ENCODE measurements around the gene RBM28. TPM values are rescaled to one million over a fixed set of nuclear protein-coding genes. Genes with fewer than 3 reads are reported as not detected.

Gene RBM28
- total RNA-seq, 1 donor from 2014 or later = 73.7 TPM

GRCh38 chr7:128384726-128385125, 41.0 kb upstream of the RBM28 start:
- H3K4me3 Mint-ChIP-seq = no peak overlapping the region
- DNase-seq (ENCODE audit: low read depth, low spot score) = no peak
- no peak overlapping the region for H3K27ac Mint-ChIP-seq (ENCODE audit: unreplicated experiment)
- no peaks in the 10 kb centered on the region for H3K36me3 Mint-ChIP-seq (ENCODE audit: low read depth)
- H3K4me1 Mint-ChIP-seq = peaks cover 36% of the 10 kb centered on the region
- H3K9me3 Mint-ChIP-seq = no peaks in the 10 kb centered on the region
- TF ChIP-seq CTCF (conservative IDR thresholded peaks at IDR 0.05) = no peak
- no peaks in the 10 kb centered on the region for H3K27me3 Mint-ChIP-seq (ENCODE audit: low read depth)

DNA sequence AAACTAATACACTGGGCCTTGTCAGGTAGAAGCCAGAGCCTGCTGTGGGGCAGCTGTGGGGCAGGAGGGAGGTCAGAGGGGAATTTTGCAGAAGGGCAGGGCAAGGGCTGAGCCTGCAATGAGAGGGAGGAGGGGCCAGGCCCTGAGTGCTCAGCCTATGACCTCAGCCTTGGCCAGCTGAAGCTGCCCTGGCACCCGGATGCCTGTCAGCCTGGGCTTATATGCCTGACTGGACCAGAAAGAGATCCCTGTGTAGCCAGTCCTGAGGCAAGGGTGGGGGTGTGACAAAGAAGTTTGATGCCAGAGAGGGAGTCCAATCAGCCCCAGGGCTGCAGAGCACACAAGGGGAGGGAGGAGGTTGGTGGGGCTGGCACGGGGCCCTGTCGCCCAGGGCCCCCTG, 40.1 kb upstream of the RBM28 start:
- no peak for TF ChIP-seq CTCF (conservative IDR thresholded peaks at IDR 0.05)
- no peaks in the 10 kb centered on the region for H3K9me3 Mint-ChIP-seq
- no peak overlapping the region for H3K4me3 Mint-ChIP-seq
- no peaks in the 10 kb centered on the region for H3K36me3 Mint-ChIP-seq (ENCODE audit: low read depth)
- DNase-seq (ENCODE audit: low read depth, low spot score) = no peak
- peaks cover 34% of the 10 kb centered on the region for H3K4me1 Mint-ChIP-seq
- peak overlapping the region; percentile 48 for H3K27ac Mint-ChIP-seq (ENCODE audit: unreplicated experiment)
- no peaks in the 10 kb centered on the region for H3K27me3 Mint-ChIP-seq (ENCODE audit: low read depth)

DNA sequence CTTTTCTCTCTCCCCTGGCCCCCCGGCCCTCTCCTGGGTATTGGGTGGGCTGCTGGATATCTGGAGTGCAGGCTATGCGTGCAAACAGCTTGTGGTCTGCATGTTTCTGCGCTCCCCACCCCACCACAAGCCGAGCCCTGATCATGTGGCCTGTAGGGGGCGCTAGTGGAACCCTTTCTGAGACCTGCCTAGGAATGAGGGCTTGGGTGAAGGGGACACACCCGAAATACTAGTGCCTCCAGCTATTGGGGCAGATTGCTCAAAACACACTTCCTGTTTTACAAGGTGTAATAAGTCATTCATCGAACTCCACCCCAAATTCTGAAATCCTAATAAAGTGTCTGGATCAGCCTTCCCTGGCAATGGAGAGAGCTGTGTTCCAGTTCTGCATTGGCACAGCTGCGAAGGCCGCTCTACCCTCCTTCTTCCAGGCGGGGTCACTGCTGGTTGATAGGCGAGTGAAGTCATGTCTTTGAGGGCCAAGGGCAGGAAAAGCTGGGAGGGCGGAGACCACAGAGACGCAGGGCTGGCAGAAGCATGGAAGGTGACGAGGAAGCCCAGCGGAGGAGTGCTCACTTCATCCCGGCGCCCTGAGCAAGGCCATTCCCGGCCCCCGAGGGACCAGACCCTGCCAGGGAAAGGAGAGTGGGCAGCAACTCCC, 37.6 kb upstream of the RBM28 start:
- Mint-ChIP-seq H3K4me1 (peaks cover 19% of the 10 kb centered on the region), H3K27ac (ENCODE audit: unreplicated experiment) (no peak overlapping the region), H3K9me3 (peaks cover 3% of the 10 kb centered on the region), H3K27me3 (ENCODE audit: low read depth) (no peaks in the 10 kb centered on the region), H3K4me3 (no peak overlapping the region), H3K36me3 (ENCODE audit: low read depth) (no peaks in the 10 kb centered on the region)
- peak; percentile 73 for TF ChIP-seq CTCF (conservative IDR thresholded peaks at IDR 0.05)
- DNase-seq (ENCODE audit: low read depth, low spot score) = peak; percentile 49

GRCh38 chr7:128380483-128381106, 36.9 kb upstream of the RBM28 start:
- no peak overlapping the region for H3K4me3 Mint-ChIP-seq
- H3K27ac Mint-ChIP-seq (ENCODE audit: unreplicated experiment) = no peak overlapping the region
- no peaks in the 10 kb centered on the region for H3K27me3 Mint-ChIP-seq (ENCODE audit: low read depth)
- no peak for DNase-seq (ENCODE audit: low read depth, low spot score)
- no peaks in the 10 kb centered on the region for H3K36me3 Mint-ChIP-seq (ENCODE audit: low read depth)
- no peak for TF ChIP-seq CTCF (conservative IDR thresholded peaks at IDR 0.05)
- peaks cover 3% of the 10 kb centered on the region for H3K9me3 Mint-ChIP-seq
- peaks cover 19% of the 10 kb centered on the region for H3K4me1 Mint-ChIP-seq

GRCh38 chr7:128379900-128380479, 36.3 kb upstream of the RBM28 start:
- no peak for DNase-seq (ENCODE audit: low read depth, low spot score)
- H3K36me3 Mint-ChIP-seq (ENCODE audit: low read depth) = no peaks in the 10 kb centered on the region
- H3K27ac Mint-ChIP-seq (ENCODE audit: unreplicated experiment) = no peak overlapping the region
- no peak for TF ChIP-seq CTCF (conservative IDR thresholded peaks at IDR 0.05)
- no peak overlapping the region for H3K4me3 Mint-ChIP-seq
- peaks cover 19% of the 10 kb centered on the region for H3K4me1 Mint-ChIP-seq
- peaks cover 3% of the 10 kb centered on the region for H3K9me3 Mint-ChIP-seq
- H3K27me3 Mint-ChIP-seq (ENCODE audit: low read depth) = no peaks in the 10 kb centered on the region
